ENCODE data around the gene PIN1. TPM values are rescaled to one million over a fixed set of nuclear protein-coding genes. Genes with fewer than 3 reads are reported as not detected.
A peak's percentile ranks its signal among the peaks of the same experiment; 100 is the strongest.

Gene PIN1
- total and polyA plus RNA-seq, 2 of the 8 experiments (the other 6 are each of a cell fraction or from before 2014, with no cell fraction given) = 78.3 to 90.8 TPM

- Histone ChIP-seq H3K27me3 (replicated peaks in 1 of 4; ENCODE audit: control insufficient read depth in 3 of 4, extremely low read depth in 1 of 4, insufficient read depth in 3 of 4, low read length in 3 of 4) (no peaks in the 10 kb centered on the region), H4K91ac (replicated peaks; ENCODE audit: insufficient read length, low read length) (peak overlapping the region; percentile 96), H2BK12ac (ENCODE audit: low read depth, low read length) (peak overlapping the region; percentile 87), H3K23ac (ENCODE audit: insufficient read length) (no peak overlapping the region), H3K56ac (replicated peaks; ENCODE audit: insufficient read length, low read depth, low read length) (peak overlapping the region; percentile 97), H2BK20ac (ENCODE audit: low read length) (no peak overlapping the region), H4K20me1 (replicated peaks in 1 of 2; ENCODE audit: control insufficient read depth in 1 of 2, insufficient read depth in 2 of 2, low read length in 2 of 2) (no peaks in the 10 kb centered on the region), H3K9me3 (ENCODE audit: insufficient read depth in 2 of 2, low read depth in 1 of 2, low read length in 1 of 2) (no peaks in the 10 kb centered on the region), H3K79me2 (ENCODE audit: control insufficient read depth in 1 of 2, insufficient read depth in 2 of 2, low read length in 2 of 2) (no peaks in the 10 kb centered on the region), H3K23me2 (ENCODE audit: low read depth, low read length) (peaks cover 11% of the 10 kb centered on the region; the same call in 1 of the 2 replicates), H3K4me2 (ENCODE audit: insufficient read depth in 1 of 2, low read depth in 2 of 2, low read length in 2 of 2) (peak overlapping the region; percentile 72 to 85), H4K5ac (ENCODE audit: insufficient read length, low read depth, low read length) (peak overlapping the region; percentile 83), H2BK5ac (ENCODE audit: low read depth, low read length) (peak overlapping the region; percentile 91; the same call in 1 of the 2 replicates), H3K79me1 (ENCODE audit: low read depth, low read length) (0 out of 2 replicates have a peak, but pooled peaks cover 2% of the 10 kb centered on the region), H2AFZ (ENCODE audit: low read length) (peak overlapping the region; percentile 81; the same call in 1 of the 2 replicates), H3K4me3 (ENCODE audit: extremely low read depth in 1 of 4, insufficient read depth in 2 of 4, low read depth in 3 of 4, low read length in 4 of 4) (peak overlapping the region; percentile 58 to 78 (median 72)), H3K27ac (ENCODE audit: low read depth, low read length) (peak overlapping the region; percentile 78), H3K14ac (ENCODE audit: insufficient read length) (no peak overlapping the region), H2BK120ac (replicated peaks; ENCODE audit: low read depth, low read length) (no peak overlapping the region), H3K4ac (replicated peaks; ENCODE audit: insufficient read length, low read depth, low read length) (peak overlapping the region; percentile 85), H3K4me1 (replicated peaks in 1 of 4; ENCODE audit: control insufficient read depth in 3 of 4, insufficient read depth in 4 of 4, low read length in 3 of 4) (peaks cover 0 to 5% (median 2%) of the 10 kb centered on the region in 4 experiments; a peak in 4 of 7 replicates), H3K9ac (replicated peaks in 1 of 4; ENCODE audit: extremely low read depth in 1 of 4, low read depth in 3 of 4, low read length in 3 of 4) (peak overlapping the region in 3 of 4 experiments; percentile 49 to 85 (median 82); a peak in 6 of 7 replicates), H3K36me3 (ENCODE audit: control insufficient read depth in 2 of 4, insufficient read depth in 4 of 4, low read length in 3 of 4) (no peaks in the 10 kb centered on the region), H2BK15ac (ENCODE audit: low read length) (no peak overlapping the region), H4K8ac (ENCODE audit: extremely low read depth, insufficient read depth, low read length) (peak overlapping the region; percentile 96), H3K18ac (ENCODE audit: extremely low read depth, low read length) (peak overlapping the region; percentile 85), H2AK5ac (ENCODE audit: low read depth, low read length) (no peak overlapping the region)
- DNase-seq (ENCODE audit: low read depth in 1 of 2, low spot score in 2 of 2) (peak; percentile 92 to 96), FAIRE-seq (no peak)
- 1% methylated on average over 16 of the region's 70 CpGs; no CpG with 5 or more reads in 1 of the 2 experiments for WGBS, 2 experiments (ENCODE audit: extremely low coverage in 1 of 2, insufficient coverage in 1 of 2, insufficient read length in 1 of 2, insufficient replicate concordance in 2 of 2, low coverage in 1 of 2, low lambda C conversion rate in 2 of 2, missing lambda C conversion rate in 1 of 2)
- ChIA-PET POLR2A (ENCODE audit: partially characterized antibody) (interaction anchor here (0.6 to 2.2 kb wide), 7 partner anchors 42 to 705 kb away, joined by 3 to 14 read pairs (median 3); partner anchors contain the start of gene PIN1), CTCF (ENCODE audit: partially characterized antibody) (no interaction called here)
- TF ChIP-seq, protein P1, sequence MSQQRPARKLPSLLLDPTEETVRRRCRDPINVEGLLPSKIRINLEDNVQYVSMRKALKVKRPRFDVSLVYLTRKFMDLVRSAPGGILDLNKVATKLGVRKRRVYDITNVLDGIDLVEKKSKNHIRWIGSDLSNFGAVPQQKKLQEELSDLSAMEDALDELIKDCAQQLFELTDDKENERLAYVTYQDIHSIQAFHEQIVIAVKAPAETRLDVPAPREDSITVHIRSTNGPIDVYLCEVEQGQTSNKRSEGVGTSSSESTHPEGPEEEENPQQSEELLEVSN (IDR thresholded peaks at IDR 0.05) = peak; percentile 85
- no peak for TF ChIP-seq TEAD4 (IDR thresholded peaks at IDR 0.05; ENCODE audit: low read depth, low read length)
- TF ChIP-seq TAF7 (optimal IDR thresholded peaks at IDR 0.05; ENCODE audit: borderline replicate concordance, low read depth, low read length) = peak; percentile 83
- peak; percentile 22; the same call in 1 of the 2 replicates for TF ChIP-seq SP4 (IDR thresholded peaks at IDR 0.05; ENCODE audit: low read length)
- TF ChIP-seq MAX (IDR thresholded peaks at IDR 0.05) = peak; percentile 97
- peak in 1 of 2 experiments; percentile 82; a peak in 2 of 4 replicates for TF ChIP-seq SIN3A (conservative IDR thresholded peaks at IDR 0.05 in 1 of 2, IDR thresholded peaks at IDR 0.05 in 1 of 2; ENCODE audit: low read depth in 1 of 2, low read length in 2 of 2)
- TF ChIP-seq SP1 (IDR thresholded peaks at IDR 0.05; ENCODE audit: low read depth, low read length) = peak; percentile 38; the same call in 1 of the 2 replicates
- no peak for TF ChIP-seq SUZ12 (IDR thresholded peaks at IDR 0.05; ENCODE audit: low read length)
- TF ChIP-seq BCL11A (IDR thresholded peaks at IDR 0.05; ENCODE audit: low read depth in 2 of 2, low read length in 2 of 2) = no peak
Observed at GRCh38 chr19:9792206-9793070, 42.7 kb upstream of the PIN1 start.
